ENCODE measurements around the gene WBP2.

- no peak for TF ChIP-seq CTCF (IDR thresholded peaks at IDR 0.05; ENCODE audit: poor library complexity, severe bottlenecking)
- TF ChIP-seq EZH2 (IDR thresholded peaks at IDR 0.05; ENCODE audit: borderline replicate concordance, insufficient read depth, low read length, poor library complexity, severe bottlenecking), result no peak
- no peak for TF ChIP-seq POLR2AphosphoS5 (IDR thresholded peaks at IDR 0.05)
- no peak for TF ChIP-seq REST (IDR thresholded peaks at IDR 0.05; ENCODE audit: borderline replicate concordance)
These were observed 32.4 kb downstream of the WBP2 start for GRCh38 chr17:75822800-75823166.
